Caco-2 (cell line): Measurements from ENCODE around the gene MYH6. TPM values are rescaled to one million over a fixed set of nuclear protein-coding genes. Genes with fewer than 3 reads are reported as not detected.

Source experiments
- BruUV-seq: library from RNA; stranded (reverse); fragments of 400-500 nt; replicated peaks from 2 replicates; lab custom pipeline; 2021; lab: Mats Ljungman, UMichigan
- CTCF ChIA-PET: fragments of 300-600 bp; sonication (Branson Sonifier 250); formaldehyde crosslinking; loops from one replicate; lab custom pipeline; 2022; ENCODE audit warnings: antibody characterized with exemption; lab: Charles Lee
- POLR2A ChIA-PET: fragments of 300-600 bp; sonication (Branson Sonifier 250); formaldehyde crosslinking; loops from one replicate; lab custom pipeline; 2022; ENCODE audit warnings: antibody characterized with exemption; lab: Charles Lee
- DNase-seq, 2 experiments: peaks; one replicate each; pipeline versions ENCODE4 v3.0.0 to v3.0.0-alpha.2; 2020 to 2022
- H3K27me3 ChIP-seq: replicated peaks from 2 replicates; pipeline ENCODE4 v1.6.0; 2011; ENCODE audit warnings: low read length; ENCODE audit not compliant: control insufficient read depth, insufficient read depth
- H3K36me3 ChIP-seq: 2 replicates; pipeline ENCODE4 v1.5.1; 2011; ENCODE audit warnings: low read length; ENCODE audit not compliant: control insufficient read depth, insufficient read depth
- H3K4me1 ChIP-seq: fragments of 250-450 bp; sonication (Bioruptor Pico); 2 replicates; pipeline ENCODE4 v1.5.1; 2020; ENCODE audit warnings: mild to moderate bottlenecking
- H3K4me3 ChIP-seq: 2 replicates; pipeline ENCODE4 v1.5.1; 2011; ENCODE audit warnings: low read depth, mild to moderate bottlenecking, control low read depth, low read length
- H3K9me3 ChIP-seq: fragments of 250-450 bp; sonication (Bioruptor Pico); 2 replicates; pipeline ENCODE4 v1.5.1; 2020; ENCODE audit warnings: mild to moderate bottlenecking, moderate library complexity
- H3K27ac Mint-ChIP-seq: one replicate; pipeline ENCODE4 v1.8.0; 2022; ENCODE audit warnings: mixed read lengths; ENCODE audit not compliant: unreplicated experiment
- H3K27me3 Mint-ChIP-seq: one replicate; pipeline ENCODE4 v1.8.0; 2022; ENCODE audit warnings: mixed read lengths; ENCODE audit not compliant: insufficient read depth, unreplicated experiment
- H3K36me3 Mint-ChIP-seq: one replicate; pipeline ENCODE4 v1.8.0; 2022; ENCODE audit warnings: mild to moderate bottlenecking, mixed read lengths; ENCODE audit not compliant: insufficient read depth, unreplicated experiment
- H3K4me1 Mint-ChIP-seq: one replicate; pipeline ENCODE4 v1.8.0; 2022; ENCODE audit warnings: low read depth, mixed read lengths; ENCODE audit not compliant: unreplicated experiment
- H3K4me3 Mint-ChIP-seq: one replicate; pipeline ENCODE4 v1.8.0; 2022; ENCODE audit warnings: mild to moderate bottlenecking, moderate library complexity, mixed read lengths; ENCODE audit not compliant: unreplicated experiment
- H3K9me3 Mint-ChIP-seq: one replicate; pipeline ENCODE4 v1.8.0; 2022; ENCODE audit warnings: mixed read lengths; ENCODE audit not compliant: unreplicated experiment
- CTCF ChIP-seq, 2 experiments: fragments of 200-600 bp in 1 of 2; IDR thresholded peaks; 1 replicate in 1 of 2; 2 replicates in 1 of 2; pipeline versions ENCODE4 v1.5.1 to v1.8.0; 2011 to 2022; ENCODE audit warnings: antibody characterized with exemption in 1 of 2, control low read depth in 1 of 2, inconsistent platforms in 1 of 2, low read depth in 1 of 2, low read length in 1 of 2, mild to moderate bottlenecking in 1 of 2, moderate library complexity in 1 of 2; ENCODE audit not compliant: insufficient read depth in 1 of 2, severe bottlenecking in 1 of 2, unreplicated experiment in 1 of 2
- intact Hi-C: fragments of 100-400 bp; cut with micrococcal nuclease; formaldehyde crosslinking; loops from one replicate; pipeline ENCODE4 v1.10.0; 2022; ENCODE audit not compliant: unreplicated experiment
- total RNA-seq: library from RNA; stranded (reverse); gene quantifications from 2 replicates; pipeline ENCODE4 v1.2.3, GENCODE V29; 2022

MYH6 gene
- total RNA-seq, 1 experiment from 2014 or later: not detected

DNA sequence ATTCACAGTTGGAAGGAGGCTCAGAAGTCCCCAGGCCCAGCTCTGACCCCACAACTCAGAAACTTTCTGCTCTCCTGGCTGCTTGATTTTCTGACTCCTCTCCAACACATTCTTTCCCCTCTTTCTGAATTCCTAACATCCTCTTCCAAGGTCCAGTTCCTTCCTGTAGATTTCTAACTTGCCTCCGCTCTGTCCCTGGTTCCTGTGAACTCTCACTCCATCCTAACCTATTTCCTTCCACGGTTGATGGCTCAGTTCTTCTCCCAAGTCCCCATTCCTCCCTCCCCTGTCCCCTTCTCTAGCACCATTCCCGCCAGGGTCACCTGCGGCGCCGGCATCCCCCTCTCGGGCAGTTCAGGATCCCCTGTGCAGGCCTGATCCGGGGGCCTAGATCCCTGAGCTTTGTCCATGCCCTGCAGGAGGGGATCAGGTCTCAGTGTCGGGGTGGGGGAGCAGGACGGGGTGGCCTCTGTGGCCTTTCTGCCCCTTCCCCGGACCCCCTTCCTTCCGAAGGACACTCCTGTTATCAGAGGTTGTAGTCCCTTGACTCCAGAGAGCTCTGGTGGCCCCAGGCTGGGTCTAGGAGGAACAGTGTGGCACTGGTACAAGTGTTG lies 49.4 kb downstream of the MYH6 start:
- H3K4me3 ChIP-seq: no peak overlapping the region
- no peaks in the 10 kb centered on the region for H3K9me3 ChIP-seq
- H3K27me3 ChIP-seq: no peaks in the 10 kb centered on the region
- no peaks in the 10 kb centered on the region for H3K36me3 Mint-ChIP-seq
- no peak overlapping the region for H3K27ac Mint-ChIP-seq
- H3K4me1 Mint-ChIP-seq: no peaks in the 10 kb centered on the region
- no peak overlapping the region for H3K4me3 Mint-ChIP-seq
- H3K9me3 Mint-ChIP-seq: no peaks in the 10 kb centered on the region
- DNase-seq: no peak
- no peaks in the 10 kb centered on the region for H3K36me3 ChIP-seq
- TF ChIP-seq CTCF (IDR thresholded peaks at IDR 0.05; ENCODE audit: insufficient read depth in 1 of 2, low read depth in 1 of 2, low read length in 1 of 2, severe bottlenecking in 1 of 2, unreplicated experiment in 1 of 2): no peak
- CTCF ChIA-PET: no interaction called here
- H3K27me3 Mint-ChIP-seq: peaks cover 14% of the 10 kb centered on the region
- no TSS peak for BruUV-seq
- intact Hi-C loops: no loop called here
- POLR2A ChIA-PET: interaction anchor here (0.6 kb wide), 1 partner anchor 163 kb away, joined by 5 read pairs; no protein-coding TSS in a partner anchor
- H3K4me1 ChIP-seq: no peaks in the 10 kb centered on the region

DNA sequence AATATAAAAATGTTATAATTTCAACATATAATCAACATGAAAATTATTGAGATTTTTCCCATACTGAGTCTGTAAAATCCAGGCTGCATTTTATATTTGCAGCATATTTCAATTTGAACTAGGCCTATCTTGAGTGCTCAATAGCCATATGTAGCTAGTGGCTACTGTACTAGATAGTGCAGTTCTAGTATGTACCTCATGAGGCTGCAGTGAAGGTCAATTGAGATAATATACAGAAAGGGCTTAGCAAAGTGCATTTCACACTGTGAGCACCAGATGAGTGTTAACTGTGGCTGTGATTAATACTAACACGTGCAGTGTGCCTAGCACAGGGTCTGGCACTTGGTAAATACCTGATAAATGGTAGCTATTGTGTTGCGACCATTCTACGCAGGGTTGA lies 50.0 kb downstream of the MYH6 start:
- POLR2A ChIA-PET: no interaction called here
- Histone ChIP-seq H3K9me3 (no peaks in the 10 kb centered on the region), H3K4me1 (no peaks in the 10 kb centered on the region), H3K4me3 (no peak overlapping the region), H3K36me3 (no peaks in the 10 kb centered on the region), H3K27me3 (no peaks in the 10 kb centered on the region)
- Mint-ChIP-seq H3K27ac (no peak overlapping the region), H3K9me3 (no peaks in the 10 kb centered on the region), H3K4me3 (no peak overlapping the region), H3K27me3 (peaks cover 14% of the 10 kb centered on the region), H3K4me1 (peaks cover 5% of the 10 kb centered on the region), H3K36me3 (no peaks in the 10 kb centered on the region)
- TF ChIP-seq CTCF (IDR thresholded peaks at IDR 0.05; ENCODE audit: insufficient read depth in 1 of 2, low read depth in 1 of 2, low read length in 1 of 2, severe bottlenecking in 1 of 2, unreplicated experiment in 1 of 2): no peak
- CTCF ChIA-PET: interaction anchor here (1.2 kb wide), 1 partner anchor 13 kb away, joined by 3 read pairs; no protein-coding TSS in a partner anchor
- DNase-seq: no peak
- intact Hi-C loops: no loop called here
- BruUV-seq: no TSS peak

- CTCF ChIA-PET: interaction anchor here (1.2 kb wide), 1 partner anchor 12 kb away, joined by 3 read pairs; no protein-coding TSS in a partner anchor
- H3K27ac Mint-ChIP-seq: no peak overlapping the region
Measured at GRCh38 chr14:23357261-23357660, 50.8 kb downstream of the MYH6 start.

More at GRCh38 chr14:23357261-23357660, 50.8 kb downstream of the MYH6 start:
- peaks cover 6% of the 10 kb centered on the region for H3K4me1 Mint-ChIP-seq
- Histone ChIP-seq H3K36me3 (no peaks in the 10 kb centered on the region), H3K4me1 (0 out of 2 replicates have a peak, but pooled peaks cover under 1% of the 10 kb centered on the region), H3K9me3 (no peaks in the 10 kb centered on the region), H3K27me3 (no peaks in the 10 kb centered on the region), H3K4me3 (no peak overlapping the region)
- peaks cover 14% of the 10 kb centered on the region for H3K27me3 Mint-ChIP-seq
- no peak overlapping the region for H3K4me3 Mint-ChIP-seq
- no peaks in the 10 kb centered on the region for H3K36me3 Mint-ChIP-seq
- no TSS peak for BruUV-seq
- DNase-seq: no peak
- TF ChIP-seq CTCF (IDR thresholded peaks at IDR 0.05; ENCODE audit: insufficient read depth in 1 of 2, low read depth in 1 of 2, low read length in 1 of 2, severe bottlenecking in 1 of 2, unreplicated experiment in 1 of 2): no peak
- POLR2A ChIA-PET: no interaction called here
- intact Hi-C loops: no loop called here
- no peaks in the 10 kb centered on the region for H3K9me3 Mint-ChIP-seq
